IMR-90 (cell line): ENCODE measurements around the gene SLC30A1. TPM values are rescaled to one million over a fixed set of nuclear protein-coding genes. Genes with fewer than 3 reads are reported as not detected.

Source experiments
- ATAC-seq: fragments of 200-7000 bp; cut with Tn5 transposase; 2 replicates; pipeline ENCODE4 v1.9.1; 2020; ENCODE audit warnings: low read depth, mild to moderate bottlenecking, moderate library complexity
- BruUV-seq: library from RNA; stranded (reverse); fragments of 400-500 nt; replicated peaks from 2 replicates; lab custom pipeline; 2021; lab: Mats Ljungman, UMichigan
- CTCF ChIA-PET: fragments of 300-600 bp; formaldehyde crosslinking; extraction: SDS; loops from one replicate; lab custom pipeline; 2021; ENCODE audit warnings: antibody characterized with exemption; lab: Yijun Ruan, JAX
- POLR2A ChIA-PET: fragments of 300-600 bp; sonication (Branson Sonifier 250); formaldehyde crosslinking; loops from one replicate; lab custom pipeline; 2022; ENCODE audit warnings: antibody characterized with exemption; ENCODE audit not compliant: unreplicated experiment; lab: Charles Lee
- DNase-seq: peaks from one replicate; pipeline ENCODE4 v3.0.0; 2013
- H2AFZ ChIP-seq: replicated peaks from 2 replicates; pipeline ENCODE3; 2013; ENCODE audit warnings: low read length, mild to moderate bottlenecking; ENCODE audit not compliant: poor library complexity
- H2AK5ac ChIP-seq: 2 replicates; pipeline ENCODE4 v1.6.1; 2013; ENCODE audit warnings: low read depth, low read length, inconsistent platforms
- H2AK9ac ChIP-seq: replicated peaks from 2 replicates; pipeline ENCODE3; 2013; ENCODE audit warnings: mild to moderate bottlenecking, low read depth, low read length, moderate library complexity; ENCODE audit not compliant: poor library complexity
- H2BK120ac ChIP-seq: 2 replicates; pipeline ENCODE4 v1.6.1; 2013; ENCODE audit warnings: low read depth, low read length, inconsistent platforms
- H2BK15ac ChIP-seq: 3 replicates; pipeline ENCODE4 v1.6.1; 2013; ENCODE audit warnings: low read depth, low read length, inconsistent platforms
- H2BK20ac ChIP-seq: 2 replicates; pipeline ENCODE4 v1.6.1; 2013; ENCODE audit warnings: low read depth, mild to moderate bottlenecking, inconsistent platforms, low read length, moderate library complexity
- H2BK5ac ChIP-seq: 2 replicates; pipeline ENCODE4 v1.6.1; 2013; ENCODE audit warnings: mild to moderate bottlenecking, low read depth, low read length, inconsistent platforms; ENCODE audit not compliant: poor library complexity, severe bottlenecking
- H3K14ac ChIP-seq: replicated peaks from 2 replicates; pipeline ENCODE4 v1.6.1; 2013; ENCODE audit warnings: low read depth, low read length, inconsistent platforms
- H3K18ac ChIP-seq: 2 replicates; pipeline ENCODE4 v1.6.1; 2013; ENCODE audit warnings: low read depth, low read length, control low read depth
- H3K23ac ChIP-seq: 2 replicates; pipeline ENCODE4 v1.6.1; 2013; ENCODE audit warnings: low read depth, low read length, inconsistent platforms
- H3K27ac ChIP-seq: 2 replicates; pipeline ENCODE4 v1.5.1; 2013; ENCODE audit warnings: mild to moderate bottlenecking, control low read depth, low read length; ENCODE audit not compliant: insufficient read depth
- H3K27me3 ChIP-seq: 2 replicates; pipeline ENCODE4 v1.6.1; 2013; ENCODE audit warnings: low read length; ENCODE audit not compliant: control insufficient read depth, insufficient read depth
- H3K36me3 ChIP-seq: 2 replicates; pipeline ENCODE4 v1.6.1; 2013; ENCODE audit warnings: low read length, mixed read lengths; ENCODE audit not compliant: control insufficient read depth, insufficient read depth
- H3K4ac ChIP-seq: 2 replicates; pipeline ENCODE4 v1.6.1; 2013; ENCODE audit warnings: low read depth, low read length, inconsistent platforms
- H3K4me1 ChIP-seq: 2 replicates; pipeline ENCODE4 v1.6.1; 2013; ENCODE audit warnings: low read length, mixed read lengths; ENCODE audit not compliant: control insufficient read depth, insufficient read depth
- H3K4me2 ChIP-seq: 2 replicates; pipeline ENCODE4 v1.6.1; 2013; ENCODE audit warnings: low read depth, mild to moderate bottlenecking, control low read depth, low read length, moderate library complexity
- H3K4me3 ChIP-seq: 2 replicates; pipeline ENCODE4 v1.5.1; 2013; ENCODE audit warnings: low read depth, mild to moderate bottlenecking, control low read depth, low read length, moderate library complexity; ENCODE audit not compliant: insufficient read depth
- H3K56ac ChIP-seq: 2 replicates; pipeline ENCODE4 v1.6.1; 2013; ENCODE audit warnings: low read length, inconsistent platforms; ENCODE audit not compliant: insufficient read depth; ENCODE audit errors: extremely low read depth
- H3K79me1 ChIP-seq, 2 experiments: 2 replicates each; pipeline ENCODE4 v1.6.1; 2013; ENCODE audit warnings: low read length in 2 of 2, inconsistent platforms in 1 of 2, low read depth in 1 of 2
- H3K9ac ChIP-seq: 2 replicates; pipeline ENCODE4 v1.6.1; 2013; ENCODE audit warnings: low read depth, low read length, control low read depth
- H3K9me1 ChIP-seq: 2 replicates; pipeline ENCODE4 v1.6.1; 2013; ENCODE audit warnings: low read length, inconsistent platforms; ENCODE audit not compliant: insufficient read depth
- H3K9me3 ChIP-seq: 2 replicates; pipeline ENCODE4 v1.6.1; 2013; ENCODE audit warnings: low read length; ENCODE audit not compliant: control insufficient read depth, insufficient read depth
- H4K20me1 ChIP-seq: 2 replicates; pipeline ENCODE4 v1.6.1; 2013; ENCODE audit warnings: low read length, inconsistent platforms; ENCODE audit not compliant: insufficient read depth
- H4K5ac ChIP-seq: 2 replicates; pipeline ENCODE4 v1.6.1; 2013; ENCODE audit warnings: mild to moderate bottlenecking, low read depth, low read length, control low read depth
- H4K8ac ChIP-seq, 2 experiments: 2 replicates each; pipeline ENCODE4 v1.6.1; 2013; ENCODE audit warnings: low read depth in 2 of 2, low read length in 2 of 2, control low read depth in 1 of 2, inconsistent platforms in 1 of 2
- H4K91ac ChIP-seq: 2 replicates; pipeline ENCODE4 v1.6.1; 2013; ENCODE audit warnings: low read depth, low read length, inconsistent platforms; ENCODE audit not compliant: insufficient read depth
- BHLHE40 ChIP-seq: fragments of 150-350 bp; IDR thresholded peaks from 2 replicates; pipeline ENCODE4 v1.6.1; 2016; ENCODE audit warnings: mild to moderate bottlenecking, low read depth, low read length
- CEBPB ChIP-seq: IDR thresholded peaks from 2 replicates; pipeline ENCODE4 v1.6.1; 2012; ENCODE audit warnings: low read depth, low read length, improper control_type of control experiment
- CHD1 ChIP-seq: IDR thresholded peaks from 2 replicates; pipeline ENCODE4 v1.6.1; 2012; ENCODE audit warnings: low read depth, low read length, improper control_type of control experiment
- CTCF ChIP-seq: conservative IDR thresholded peaks from 2 replicates; pipeline ENCODE4 v1.5.1; 2012; ENCODE audit warnings: mild to moderate bottlenecking, low read depth, low read length, improper control_type of control experiment
- ELK1 ChIP-seq: fragments of 150-350 bp; IDR thresholded peaks from 2 replicates; pipeline ENCODE4 v1.6.1; 2016; ENCODE audit warnings: low read depth, mild to moderate bottlenecking, low read length, moderate library complexity, borderline replicate concordance
- FOS ChIP-seq: fragments of 150-350 bp; IDR thresholded peaks from 2 replicates; pipeline ENCODE4 v1.6.1; 2016; ENCODE audit warnings: low read depth, low read length
- MAFK ChIP-seq: IDR thresholded peaks from 2 replicates; pipeline ENCODE4 v1.6.1; 2012; ENCODE audit warnings: low read depth, low read length, improper control_type of control experiment
- MAZ ChIP-seq: IDR thresholded peaks from 2 replicates; pipeline ENCODE4 v1.6.1; 2012; ENCODE audit warnings: low read depth, mild to moderate bottlenecking, low read length, improper control_type of control experiment, moderate library complexity, borderline replicate concordance
- POLR2A ChIP-seq: IDR thresholded peaks from 2 replicates; pipeline ENCODE4 v1.6.1; 2012; ENCODE audit warnings: mild to moderate bottlenecking, low read depth, low read length
- RAD21 ChIP-seq: IDR thresholded peaks from 2 replicates; pipeline ENCODE4 v1.6.1; 2012; ENCODE audit warnings: low read length, improper control_type of control experiment
- RCOR1 ChIP-seq: IDR thresholded peaks from 2 replicates; pipeline ENCODE4 v1.6.1; 2012; ENCODE audit warnings: mild to moderate bottlenecking, low read length, improper control_type of control experiment; ENCODE audit not compliant: insufficient replicate concordance
- SMC3 ChIP-seq: fragments of 150-350 bp; IDR thresholded peaks from 2 replicates; pipeline ENCODE4 v1.6.1; 2016; ENCODE audit warnings: low read depth, mild to moderate bottlenecking, antibody characterized with exemption, low read length, moderate library complexity
- USF2 ChIP-seq: fragments of 150-350 bp; IDR thresholded peaks from 2 replicates; pipeline ENCODE4 v1.6.1; 2017; ENCODE audit warnings: mild to moderate bottlenecking, antibody characterized with exemption, low read length, low read depth
- WGBS, 2 experiments: methylation state at CpG; one replicate each; pipeline versions ENCODE4 v1.1.5 to v1.1.7; 2013; ENCODE audit warnings: missing lambda C conversion rate in 2 of 2; ENCODE audit not compliant: insufficient read length in 1 of 2; ENCODE audit errors: extremely low coverage in 2 of 2; 5-methylcytosine and 5-hydroxymethylcytosine counted together
- dilution Hi-C: fragments of 300-500 bp; cut with HindIII; formaldehyde crosslinking; loops from one replicate; pipeline ENCODE4 v1.14.3; 2018; ENCODE audit warnings: low sequenced_read_pairs; ENCODE audit not compliant: unreplicated experiment
- in situ Hi-C: fragments of 300-500 bp; cut with MboI; formaldehyde crosslinking; loops from 3 replicates; pipeline ENCODE4 v1.14.3; 2019; ENCODE audit warnings: low sequenced_read_pairs, inconsistent platforms, mixed read lengths
- intact Hi-C: fragments of 100-400 bp; cut with micrococcal nuclease; formaldehyde crosslinking; loops from 2 replicates; pipeline ENCODE4 v1.10.0; 2022
- polyA plus RNA-seq, 3 experiments: library from polyadenylated mRNA; depleted of rRNA; stranded (reverse); fragments of >200 nt; gene quantifications; 2 replicates each; pipeline ENCODE4 v1.2.3, GENCODE V29; 2012; ENCODE audit warnings: low replicate concordance in 1 of 3
- total RNA-seq: library from RNA; depleted of rRNA; stranded (reverse); fragments of >200 nt; gene quantifications from 2 replicates; pipeline ENCODE4 v1.2.3, GENCODE V29; 2012

Gene SLC30A1
- total and polyA plus RNA-seq, 2 of the 4 experiments (the other 2 are of a cell fraction), result 5.4 to 8.4 TPM

- peaks cover 5% of the 10 kb centered on the region; the same call in 1 of the 2 replicates for H3K9me1 ChIP-seq
- H4K5ac ChIP-seq, result no peak overlapping the region
- WGBS, 2 experiments, result 63% methylated on average over 3 of the region's 9 CpGs; no CpG with 5 or more reads in 1 of the 2 experiments
- no peaks in the 10 kb centered on the region for H3K27me3 ChIP-seq
- in situ Hi-C loops, result no loop called here
- H3K79me1 ChIP-seq, result no peaks in the 10 kb centered on the region
- dilution Hi-C loops, result no loop called here
- H2BK15ac ChIP-seq, result no peak overlapping the region
- no peaks in the 10 kb centered on the region for H4K20me1 ChIP-seq
- H3K27ac ChIP-seq, result no peak overlapping the region
- H3K4me1 ChIP-seq, result peaks cover 3% of the 10 kb centered on the region; the same call in 1 of the 2 replicates
- no peak overlapping the region for H2AK9ac ChIP-seq
- ChIA-PET POLR2A (no interaction called here), CTCF (no interaction called here)
- no peak overlapping the region for H3K23ac ChIP-seq
- H4K8ac ChIP-seq, result no peak overlapping the region
- no peak overlapping the region for H3K4me2 ChIP-seq
- H2BK5ac ChIP-seq, result no peak overlapping the region
- no peak overlapping the region for H4K91ac ChIP-seq
- no peak overlapping the region for H3K9ac ChIP-seq
- no peaks in the 10 kb centered on the region for H3K36me3 ChIP-seq
- intact Hi-C loops, result no loop called here
- no peak overlapping the region for H3K14ac ChIP-seq
- no peak overlapping the region for H3K18ac ChIP-seq
- no TSS peak for BruUV-seq
- no peaks in the 10 kb centered on the region for H3K9me3 ChIP-seq
- no peak overlapping the region for H3K4me3 ChIP-seq
- H3K56ac ChIP-seq, result no peak overlapping the region
- no peak overlapping the region for H2AK5ac ChIP-seq
- H2BK120ac ChIP-seq, result no peak overlapping the region
- ATAC-seq (peak; percentile 35), DNase-seq (peak; percentile 71)
- no peak overlapping the region for H2BK20ac ChIP-seq
- TF ChIP-seq USF2, result no peak
- no peak for TF ChIP-seq CEBPB
- TF ChIP-seq POLR2A, result no peak
- TF ChIP-seq RCOR1, result no peak
- no peak for TF ChIP-seq MAFK
- TF ChIP-seq MAZ, result no peak
- TF ChIP-seq FOS, result no peak
- no peak for TF ChIP-seq CHD1
- TF ChIP-seq BHLHE40, result no peak
- TF ChIP-seq SMC3, result no peak
- TF ChIP-seq ELK1, result no peak
- no peak for TF ChIP-seq CTCF
- no peak for TF ChIP-seq RAD21
- no peak overlapping the region for H3K4ac ChIP-seq
- peak overlapping the region; percentile 9 for H2AFZ ChIP-seq
Observed at GRCh38 chr1:211621447-211622198, 42.7 kb upstream of the SLC30A1 start.
